SIG-M5 (cell line): ENCODE results near the gene SIGLECL1.
A peak's percentile ranks its signal among the peaks of the same experiment; 100 is the strongest.
"Not testable (repeated sequence)": the region's sequence is repeated elsewhere in the genome, so short reads cannot be mapped to it uniquely, and the experiment has no call there.

Experiments
- DNase-seq: peaks from one replicate; lab custom pipeline; 2025; lab: John Stamatoyannopoulos, UW

SIGLECL1 gene

DNA sequence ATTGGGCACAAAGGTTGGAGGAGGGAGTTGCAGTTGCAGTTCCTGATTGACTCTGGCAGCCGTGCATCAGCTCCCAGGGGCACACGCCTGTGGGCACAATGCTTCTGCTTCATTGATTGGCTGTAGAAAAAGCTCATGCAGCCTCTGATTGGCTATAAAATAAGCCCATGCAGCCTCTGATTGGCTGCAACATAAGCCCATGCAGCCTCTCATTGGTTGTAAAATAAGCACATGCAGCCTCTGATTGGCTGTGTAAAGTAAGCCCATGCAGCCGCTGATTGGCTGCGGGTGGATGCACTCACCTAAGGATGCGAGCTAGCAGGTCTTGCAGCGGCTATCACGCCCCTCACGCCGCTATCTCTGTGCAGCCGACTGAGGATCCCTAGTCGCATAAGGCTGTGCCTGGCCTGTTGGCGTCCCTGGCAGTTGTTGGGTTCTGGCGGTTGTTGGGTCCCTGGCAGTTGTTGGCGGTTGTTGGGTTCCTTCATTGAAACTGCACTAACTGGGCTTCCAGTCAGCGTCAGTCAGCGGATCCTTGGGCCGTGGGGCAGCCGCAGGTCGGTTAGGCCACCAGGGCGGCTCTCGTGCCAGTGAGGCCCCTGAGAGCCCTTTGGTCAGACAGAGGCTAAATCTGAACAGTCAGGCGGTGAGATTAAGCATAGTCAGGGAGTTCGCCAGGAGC, at the start of gene SIGLECL1:
SIGLECL1 (plus strand) TSS at position 295 of the 682 bp plus-strand sequence. CDS start 12,993 bp downstream, outside the sequence.
- no peak for DNase-seq

DNA sequence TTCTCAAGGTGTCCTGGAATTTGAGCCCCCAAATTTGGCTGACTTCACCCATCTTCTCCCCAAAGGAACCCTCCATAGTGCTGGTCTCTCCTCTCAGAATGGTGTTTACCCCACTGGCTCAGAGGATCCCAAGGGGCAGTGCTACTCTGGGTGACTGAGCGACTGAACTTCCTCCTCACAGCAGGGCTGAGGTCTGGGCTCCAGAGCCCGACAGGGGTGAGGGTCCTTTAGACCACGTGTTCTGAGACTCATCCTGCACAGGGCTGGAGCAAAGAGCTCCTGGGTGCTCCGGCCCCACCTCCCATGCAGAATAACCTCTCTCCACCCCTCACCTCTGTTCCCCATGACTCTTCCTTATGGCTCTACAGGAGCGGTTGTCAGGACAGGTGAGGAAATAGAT, 49.2 kb upstream of the SIGLECL1 start:
- DNase-seq = no peak

DNA sequence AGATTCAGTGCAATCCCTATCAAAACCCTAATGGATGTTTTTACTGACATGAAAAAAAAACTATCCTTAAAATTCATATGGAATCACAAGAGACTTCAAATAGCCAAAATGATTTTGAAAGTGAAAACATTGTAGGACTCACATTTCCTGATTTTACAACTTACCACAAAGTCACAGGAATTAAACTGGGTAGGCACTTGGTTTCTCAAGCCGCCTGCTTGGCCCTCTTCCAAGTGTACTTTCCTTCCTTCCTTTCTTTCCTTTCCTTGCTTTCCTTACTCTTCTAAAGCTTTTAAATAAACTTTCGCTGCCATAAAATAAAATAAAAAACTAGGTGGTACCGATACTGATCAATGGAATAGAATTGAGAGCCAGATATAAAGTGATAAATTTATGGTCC, 47.0 kb upstream of the SIGLECL1 start:
- no peak for DNase-seq

DNA sequence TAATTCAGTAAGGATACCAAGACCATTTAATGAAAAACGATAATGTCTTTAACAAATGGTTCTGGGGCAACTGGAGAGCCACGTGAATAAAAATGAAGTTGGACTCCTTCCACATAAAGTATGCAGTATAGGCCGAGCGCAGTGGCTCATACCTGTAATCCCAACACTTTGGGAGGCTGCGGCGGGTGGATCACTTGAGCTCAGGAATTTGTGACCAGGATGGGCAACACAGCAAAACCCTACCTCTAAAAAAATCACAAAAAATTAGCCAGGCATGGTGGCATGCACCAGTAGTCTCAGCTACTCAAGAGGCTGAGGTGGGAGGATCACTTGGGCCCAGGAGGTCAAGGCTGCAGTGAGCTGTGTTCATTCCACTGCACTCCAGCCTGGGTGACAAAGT, 46.6 kb upstream of the SIGLECL1 start:
- DNase-seq = no peak

DNA sequence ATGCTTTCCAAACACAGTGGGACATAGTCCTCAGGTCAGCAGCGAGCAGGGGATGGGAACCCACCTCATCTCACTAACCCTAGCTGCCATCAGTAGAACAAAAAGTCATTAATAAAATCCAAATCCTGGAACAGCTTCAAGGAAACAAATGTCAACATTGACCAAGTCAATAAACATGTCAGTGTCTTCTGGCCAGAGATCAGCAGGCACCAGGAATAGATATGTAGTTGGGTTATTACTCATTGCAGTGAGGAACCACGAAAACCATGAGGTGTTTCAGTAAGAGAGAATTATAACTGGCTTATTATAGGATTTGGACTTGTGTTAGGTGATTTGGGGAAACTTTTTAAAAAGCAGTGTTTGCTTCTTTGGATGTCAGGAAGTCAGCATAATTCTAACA, 43.1 kb upstream of the SIGLECL1 start:
- no peak for DNase-seq

DNA sequence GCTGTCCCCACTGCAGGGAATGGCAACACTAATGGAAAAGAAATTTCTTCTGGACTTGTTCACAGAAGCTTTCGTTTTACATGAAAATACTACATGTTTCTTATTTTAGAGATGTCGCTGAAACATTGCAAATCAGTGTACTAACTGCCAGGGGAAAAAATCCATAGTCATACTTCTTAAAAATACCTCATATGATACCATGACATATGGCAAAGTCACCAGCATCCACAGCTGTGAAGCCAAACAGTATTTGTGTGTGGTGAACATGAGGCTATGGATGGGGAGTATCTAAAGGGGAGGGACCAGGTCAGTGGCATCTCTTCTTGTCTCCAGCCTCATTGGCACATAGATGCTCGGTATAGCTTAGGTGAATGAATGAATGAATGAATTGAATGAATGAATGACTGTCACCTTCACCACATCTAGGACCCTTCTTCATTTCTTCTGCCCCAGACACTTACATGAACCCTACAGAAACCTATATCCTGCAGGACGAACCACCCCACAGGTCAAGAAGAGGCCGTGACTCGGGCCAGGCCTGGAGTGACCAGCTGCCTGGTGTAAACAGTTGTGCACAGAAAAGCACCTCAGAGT, 40.6 kb upstream of the SIGLECL1 start:
- no peak for DNase-seq

DNA sequence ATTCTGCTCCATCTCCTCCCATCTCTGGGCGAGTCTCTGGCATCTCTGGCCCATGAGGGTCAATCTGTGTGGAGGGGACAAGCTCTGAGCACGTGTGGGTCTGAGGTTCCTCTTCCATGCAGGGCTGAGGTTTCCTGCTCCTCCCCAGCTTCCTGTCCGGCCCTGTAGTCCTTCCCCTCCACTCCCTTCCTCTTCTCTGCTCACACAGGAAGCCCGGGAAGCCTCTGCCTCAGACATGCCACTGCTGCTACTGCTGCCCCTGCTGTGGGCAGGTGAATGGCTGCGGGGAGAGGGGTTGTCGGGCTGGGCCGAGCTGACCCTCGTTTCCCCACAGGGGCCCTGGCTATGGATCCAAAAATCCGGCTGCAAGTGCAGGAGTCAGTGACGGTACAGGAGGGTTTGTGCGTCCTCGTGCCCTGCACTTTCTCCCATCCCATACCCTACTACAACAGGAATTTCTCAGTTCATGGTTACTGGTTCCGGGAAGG, 40.0 kb upstream of the SIGLECL1 start:
- peak; percentile 33 for DNase-seq

DNA sequence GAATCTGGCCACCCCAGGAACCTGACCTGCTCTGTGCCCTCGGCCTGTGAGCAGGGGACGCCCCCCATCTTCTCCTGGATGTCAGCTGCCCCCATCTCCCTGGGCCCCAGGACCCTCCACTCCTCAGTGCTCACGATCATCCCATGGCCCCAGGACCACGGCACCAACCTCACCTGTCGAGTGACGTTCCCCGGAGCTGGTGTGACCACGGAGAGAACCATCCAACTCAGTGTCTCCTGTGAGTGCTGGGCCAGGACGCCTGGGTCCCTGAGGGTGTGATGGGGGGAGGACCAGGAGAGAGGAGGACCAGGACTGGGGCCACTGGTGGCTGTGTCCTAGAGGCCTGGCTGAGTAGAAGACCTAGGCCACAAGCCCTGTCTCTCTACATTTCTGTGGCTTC, 39.0 kb upstream of the SIGLECL1 start:
- DNase-seq = no peak

DNA sequence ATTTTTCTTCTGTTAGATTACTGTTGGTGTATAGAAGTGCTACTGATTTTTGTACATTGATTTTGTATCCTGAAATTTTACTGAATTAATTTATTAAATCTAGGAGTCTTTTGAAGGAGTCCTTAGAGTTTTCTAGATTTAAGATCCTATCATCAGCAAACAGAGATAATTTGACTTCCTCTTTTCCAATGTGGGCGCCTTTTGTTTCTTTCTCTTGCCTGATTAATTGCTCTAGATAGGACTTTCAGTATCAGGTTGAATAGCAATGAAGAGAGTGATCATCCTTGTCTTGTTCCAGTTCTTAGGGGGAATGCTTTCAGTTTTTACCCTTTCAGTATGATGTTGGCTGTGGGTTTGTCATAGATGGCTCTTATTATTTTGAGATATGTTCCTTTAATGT, 31.6 kb upstream of the SIGLECL1 start:
- DNase-seq = no peak

DNA sequence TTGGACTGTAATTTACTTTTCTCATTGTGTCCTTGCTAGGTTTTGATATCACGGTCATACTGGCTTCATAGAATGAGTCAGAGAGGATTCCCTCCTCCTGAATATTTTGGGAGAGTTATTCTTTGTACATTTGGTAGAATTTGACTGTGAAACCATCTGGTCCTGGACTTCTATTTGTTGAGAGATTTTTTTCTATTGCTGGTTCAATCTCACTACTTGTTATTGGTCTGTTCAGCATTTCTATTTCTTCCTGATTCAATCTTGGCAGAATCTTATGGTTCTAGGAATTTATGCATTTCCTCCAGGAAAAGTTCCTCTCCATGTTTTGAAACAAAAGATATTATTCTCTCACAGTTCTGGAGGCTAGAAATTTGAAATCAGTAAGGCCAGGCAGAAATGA, 30.9 kb upstream of the SIGLECL1 start:
- DNase-seq = no peak

DNA sequence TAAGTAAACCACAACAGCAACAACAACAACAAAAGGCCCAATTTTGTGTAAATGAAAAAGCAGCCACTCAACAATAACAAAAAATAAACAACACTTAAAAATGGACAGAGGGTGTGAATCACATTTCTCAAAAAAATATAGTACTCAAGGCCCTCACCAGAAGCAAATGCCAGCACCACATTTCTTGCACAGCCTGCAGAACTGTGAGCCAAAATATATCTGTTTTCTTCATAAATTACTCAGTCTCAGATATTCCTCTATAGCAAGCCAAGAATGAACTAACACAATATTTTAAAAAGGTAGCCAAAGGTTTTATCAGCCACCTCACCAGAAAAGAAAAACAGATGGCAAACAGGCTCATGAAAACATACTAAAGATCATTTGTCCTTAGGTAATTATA, 29.9 kb upstream of the SIGLECL1 start:
- no peak for DNase-seq

DNA sequence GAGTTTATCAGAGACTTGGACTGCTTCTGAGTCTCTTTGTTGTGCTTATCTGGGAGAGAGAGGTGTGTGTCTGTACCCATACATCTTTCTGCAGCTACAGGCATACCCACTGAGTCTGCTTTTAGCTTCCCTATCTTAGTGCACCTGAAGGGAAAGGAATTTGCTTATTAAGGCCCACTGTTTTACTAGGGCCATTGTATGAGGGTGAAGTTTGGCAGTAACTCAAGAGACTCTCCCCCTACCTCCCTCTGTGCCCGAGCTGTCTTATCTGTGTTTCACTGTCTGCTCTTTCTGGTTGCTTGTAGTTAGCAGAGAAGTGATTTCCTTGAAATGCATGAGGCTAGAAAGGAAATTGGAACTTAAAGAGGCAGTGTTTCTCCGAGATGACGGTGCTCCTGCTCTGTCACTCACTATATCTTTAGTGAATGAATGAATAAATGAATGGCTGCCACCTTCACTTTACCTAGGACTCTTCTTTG, 26.7 kb upstream of the SIGLECL1 start:
- DNase-seq = no peak

DNA sequence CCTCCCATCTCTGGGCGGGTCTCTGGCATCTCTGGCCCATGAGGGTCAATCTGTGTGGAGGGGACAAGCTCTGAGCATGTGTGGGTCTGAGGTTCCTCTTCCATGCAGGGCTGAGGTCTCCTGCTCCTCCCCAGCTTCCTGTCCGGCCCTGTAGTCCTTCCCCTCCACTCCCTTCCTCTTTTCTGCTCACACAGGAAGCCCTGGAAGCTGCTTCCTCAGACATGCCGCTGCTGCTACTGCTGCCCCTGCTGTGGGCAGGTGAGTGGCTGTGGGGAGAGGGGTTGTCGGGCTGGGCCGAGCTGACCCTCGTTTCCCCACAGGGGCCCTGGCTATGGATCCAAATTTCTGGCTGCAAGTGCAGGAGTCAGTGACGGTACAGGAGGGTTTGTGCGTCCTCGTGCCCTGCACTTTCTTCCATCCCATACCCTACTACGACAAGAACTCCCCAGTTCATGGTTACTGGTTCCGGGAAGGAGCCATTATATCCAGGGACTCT, 25.9 kb upstream of the SIGLECL1 start, which contains the start of gene CD33:
CD33 (plus strand) TSS at position 183 of the 496 bp plus-strand sequence; CDS start at position 222, 39 bp downstream.
- DNase-seq = not testable (repeated sequence)

DNA sequence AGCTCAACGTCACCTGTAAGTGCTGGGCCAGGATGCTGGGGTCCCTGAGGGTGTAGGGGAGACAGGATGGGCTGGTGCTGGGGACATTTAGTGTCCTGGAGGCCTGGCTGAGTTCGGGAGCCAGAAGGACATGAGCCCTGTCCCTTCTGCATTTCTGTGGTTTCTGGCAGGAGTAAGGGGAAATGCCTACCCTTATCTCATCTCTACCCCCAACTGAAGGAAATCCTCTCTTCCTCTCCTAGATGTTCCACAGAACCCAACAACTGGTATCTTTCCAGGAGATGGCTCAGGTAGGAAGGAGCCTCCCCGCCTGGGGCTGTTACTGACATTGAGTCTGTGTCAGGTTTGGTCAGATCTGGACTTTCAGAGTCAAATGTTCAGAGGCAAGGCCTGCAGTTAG, 24.8 kb upstream of the SIGLECL1 start:
- no peak for DNase-seq

DNA sequence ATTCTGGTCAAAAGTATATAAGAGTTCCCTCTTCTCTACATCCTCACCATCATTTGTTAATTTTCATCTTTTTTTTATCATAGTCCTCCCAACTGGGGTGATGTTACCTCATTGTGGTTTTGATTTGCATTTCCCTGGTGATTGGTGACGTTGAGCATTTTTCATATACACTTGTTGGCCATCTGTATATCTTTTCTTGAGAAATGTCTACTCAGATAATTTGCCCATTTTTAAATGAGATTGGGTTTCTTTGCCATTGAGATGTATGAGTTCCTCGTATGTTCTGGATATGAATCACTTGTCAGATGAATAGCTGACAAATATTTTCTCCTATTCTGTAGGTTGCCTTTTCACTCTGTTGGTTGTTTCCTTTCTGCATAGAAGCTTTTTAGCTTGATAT, 23.6 kb upstream of the SIGLECL1 start:
- no peak for DNase-seq

DNA sequence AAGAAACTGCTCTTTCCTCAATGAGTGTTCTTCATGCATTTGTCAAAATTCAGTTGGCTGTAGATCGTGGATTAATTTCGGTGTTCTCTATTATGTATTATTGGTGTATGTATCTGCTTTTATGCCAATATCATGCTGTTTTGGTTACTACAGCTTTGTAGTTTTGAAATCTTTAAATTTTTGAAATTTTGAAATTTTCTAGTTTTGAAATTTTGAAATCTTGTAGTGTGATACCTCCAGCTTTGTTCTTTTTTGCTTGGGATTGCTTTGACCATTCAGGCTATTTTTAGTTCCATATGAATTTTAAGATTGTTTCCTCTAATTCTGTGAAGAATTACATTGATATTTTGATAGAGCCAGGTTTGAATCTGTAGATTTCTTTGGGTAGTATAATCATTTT, 22.9 kb upstream of the SIGLECL1 start:
- no peak for DNase-seq

DNA sequence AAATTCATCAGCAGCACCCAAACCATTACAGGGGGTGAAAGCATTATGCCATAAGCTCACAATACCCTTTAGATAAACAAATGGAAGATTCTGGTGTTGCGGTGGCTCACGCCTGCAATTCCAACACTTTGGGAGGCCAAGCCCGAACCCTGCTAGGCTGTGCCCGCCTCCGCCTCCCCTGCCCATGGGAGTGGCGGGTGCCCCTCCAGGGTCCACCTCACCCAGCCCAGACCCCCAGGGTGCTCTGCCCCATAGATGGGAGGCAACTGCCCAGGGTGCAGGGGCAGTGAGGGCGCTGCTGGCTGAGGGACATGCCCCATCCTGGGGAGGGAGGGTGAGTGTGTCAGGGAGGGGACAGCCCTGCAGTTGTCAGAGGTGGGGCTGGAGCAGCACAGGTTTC, 10.0 kb upstream of the SIGLECL1 start:
- DNase-seq = no peak

DNA sequence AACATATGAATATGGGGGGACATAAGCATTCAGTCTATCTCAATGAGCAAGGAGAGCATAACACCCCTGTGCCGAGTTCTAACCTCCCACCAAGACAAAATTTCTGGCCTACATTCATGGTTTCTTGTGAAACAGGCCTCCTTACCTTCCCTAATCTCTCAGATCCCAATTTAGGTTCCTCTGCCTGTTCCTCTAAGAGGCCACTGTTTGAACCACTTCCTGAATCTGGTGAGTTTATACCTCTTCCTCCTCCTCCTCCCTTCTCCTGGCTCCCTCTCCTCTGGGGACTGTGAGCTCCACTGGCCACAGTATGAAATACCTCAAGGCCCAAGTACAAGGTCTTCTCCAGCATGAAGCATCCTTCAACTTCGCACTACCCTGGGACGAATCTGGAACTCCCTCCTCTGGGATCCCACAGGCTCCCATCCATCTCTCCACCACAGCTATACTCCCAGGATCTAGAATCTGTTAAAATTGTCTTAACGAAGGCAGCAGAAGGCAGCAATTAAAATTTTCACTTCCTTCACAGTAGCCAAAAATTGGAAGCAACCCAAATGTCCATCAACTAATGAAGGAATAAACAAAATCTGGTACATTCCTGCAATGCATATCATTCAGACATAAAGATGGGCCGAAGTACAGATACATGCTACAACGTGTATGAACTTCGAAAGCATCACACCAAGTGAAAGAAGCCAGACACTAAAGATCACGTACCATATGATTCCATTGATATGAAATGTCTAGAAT, 7.8 kb upstream of the SIGLECL1 start:
- no peak for DNase-seq

DNA sequence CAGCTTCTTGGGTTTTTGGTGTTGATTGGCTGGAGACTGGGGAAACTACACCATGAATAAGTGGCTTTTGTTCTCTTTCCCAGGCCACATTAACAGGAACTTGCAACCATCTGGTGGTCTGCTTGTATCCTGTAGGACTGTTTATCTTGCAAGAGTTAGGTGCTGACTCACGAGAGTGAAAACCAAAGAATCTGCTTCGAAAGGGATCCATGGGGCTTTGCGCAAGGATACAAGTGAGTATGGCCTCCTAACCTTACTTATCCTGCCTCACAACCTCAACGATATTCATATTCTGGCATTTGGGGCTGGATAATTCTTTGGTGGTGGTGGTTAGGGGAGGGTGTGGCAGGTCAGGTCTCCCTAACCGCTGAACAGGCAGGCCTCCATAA, 4.7 kb upstream of the SIGLECL1 start:
- peak; percentile 60 for DNase-seq

DNA sequence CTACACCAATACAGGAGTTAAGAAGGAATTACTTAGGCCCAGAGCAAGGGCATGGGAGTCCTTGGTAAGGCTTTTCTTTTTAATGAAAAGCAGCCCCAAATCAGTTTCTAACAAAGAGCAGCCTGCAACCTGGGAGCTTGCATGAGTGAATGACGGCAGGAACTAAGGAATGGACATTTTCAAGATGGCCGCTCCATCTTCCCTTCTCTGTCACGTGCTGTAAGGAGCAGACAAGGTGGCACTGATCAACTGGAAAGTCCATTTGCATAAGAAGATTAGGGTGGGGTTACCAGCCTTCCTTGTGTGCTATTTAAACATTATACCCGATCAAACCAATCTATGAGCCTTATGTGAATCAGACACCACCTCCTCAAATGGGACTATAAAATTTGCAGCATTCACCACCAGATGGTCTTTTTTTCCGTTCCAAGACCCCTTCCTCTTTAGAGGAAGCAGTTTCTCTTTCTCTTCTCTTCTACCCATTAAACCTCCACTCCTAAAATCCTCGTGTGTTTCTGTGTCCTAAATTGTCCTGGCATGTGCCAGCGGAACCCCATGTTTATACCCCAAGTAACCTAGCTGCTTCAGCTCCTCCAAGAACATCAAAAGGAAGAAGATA, 2.8 kb upstream of the SIGLECL1 start:
- no peak for DNase-seq

DNA sequence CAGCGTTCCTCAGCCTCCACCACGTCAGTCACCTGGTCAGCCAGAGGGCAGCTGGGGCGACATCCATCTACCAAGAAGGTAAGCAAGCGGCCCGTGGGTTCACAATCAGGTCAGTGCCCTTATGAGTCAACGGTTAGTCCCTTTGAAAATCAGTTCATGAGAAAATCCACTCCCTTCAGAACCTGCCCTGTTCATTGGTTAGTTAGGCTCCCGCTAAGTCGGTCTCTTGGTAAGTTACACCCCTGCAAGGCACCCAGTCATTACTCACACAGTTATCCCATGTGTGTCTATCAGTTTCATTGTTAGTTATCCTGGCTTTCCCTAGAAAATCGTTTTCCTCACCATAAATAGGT, 564 bp downstream of the SIGLECL1 start:
- no peak for DNase-seq

DNA sequence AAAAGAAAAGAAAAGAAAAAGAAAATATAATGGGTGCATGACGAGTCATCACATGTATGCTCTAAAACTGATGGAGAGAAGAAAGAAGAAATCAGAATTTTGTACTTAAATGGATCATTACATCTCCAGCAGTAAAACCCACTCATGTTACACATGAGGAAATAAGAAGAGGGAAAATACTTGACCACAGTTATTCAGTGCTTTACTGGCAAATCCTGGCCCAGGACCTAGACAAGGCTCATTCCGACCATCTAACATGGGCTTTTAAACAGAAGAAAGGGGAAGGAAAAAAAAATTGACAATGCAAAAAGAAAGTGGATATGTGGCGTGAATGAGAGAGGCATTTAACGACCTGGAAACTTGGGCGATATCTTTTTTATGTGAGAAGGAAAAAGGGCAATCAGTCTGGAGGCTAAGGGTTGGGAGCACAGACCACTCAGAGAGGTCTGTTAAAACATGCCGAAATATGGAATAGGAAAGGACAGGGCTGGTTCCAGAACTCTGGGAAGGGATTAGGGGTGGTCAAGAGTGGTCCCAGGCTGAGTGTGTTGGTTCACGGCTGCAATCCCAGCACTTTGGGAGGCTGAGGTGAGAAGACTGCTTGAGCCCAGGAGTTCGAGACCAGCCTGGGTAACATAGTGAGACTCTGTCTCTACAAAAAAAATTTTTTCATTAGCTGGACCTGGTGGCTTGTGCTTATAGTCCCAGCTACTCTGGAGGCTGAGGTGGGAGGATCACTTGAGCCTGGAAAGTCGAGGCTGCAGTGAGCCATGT, 1.6 kb downstream of the SIGLECL1 start:
- no peak for DNase-seq
